Measurements from ENCODE around the gene SPIC.

DNA sequence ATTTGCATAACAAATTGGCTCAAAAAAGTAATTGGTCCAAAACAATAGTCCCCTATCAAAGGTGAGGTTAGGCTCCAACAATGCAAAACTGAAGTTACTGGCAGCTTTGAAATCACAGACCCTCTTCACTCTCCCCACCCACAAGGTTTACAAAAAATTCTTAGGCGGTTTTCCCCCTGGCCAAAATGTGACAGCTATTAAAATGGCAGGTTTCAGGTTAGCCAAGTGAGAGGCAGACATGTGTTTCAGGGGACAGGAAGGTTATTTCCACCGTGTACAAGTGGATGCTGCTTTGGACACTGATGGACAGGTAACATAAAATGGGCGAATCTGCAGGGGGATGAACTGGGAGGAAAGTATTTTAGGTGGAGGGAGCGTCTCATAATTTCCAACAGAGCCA lies 888 bp upstream of the SPIC start:
- TF ChIP-seq, protein P1, sequence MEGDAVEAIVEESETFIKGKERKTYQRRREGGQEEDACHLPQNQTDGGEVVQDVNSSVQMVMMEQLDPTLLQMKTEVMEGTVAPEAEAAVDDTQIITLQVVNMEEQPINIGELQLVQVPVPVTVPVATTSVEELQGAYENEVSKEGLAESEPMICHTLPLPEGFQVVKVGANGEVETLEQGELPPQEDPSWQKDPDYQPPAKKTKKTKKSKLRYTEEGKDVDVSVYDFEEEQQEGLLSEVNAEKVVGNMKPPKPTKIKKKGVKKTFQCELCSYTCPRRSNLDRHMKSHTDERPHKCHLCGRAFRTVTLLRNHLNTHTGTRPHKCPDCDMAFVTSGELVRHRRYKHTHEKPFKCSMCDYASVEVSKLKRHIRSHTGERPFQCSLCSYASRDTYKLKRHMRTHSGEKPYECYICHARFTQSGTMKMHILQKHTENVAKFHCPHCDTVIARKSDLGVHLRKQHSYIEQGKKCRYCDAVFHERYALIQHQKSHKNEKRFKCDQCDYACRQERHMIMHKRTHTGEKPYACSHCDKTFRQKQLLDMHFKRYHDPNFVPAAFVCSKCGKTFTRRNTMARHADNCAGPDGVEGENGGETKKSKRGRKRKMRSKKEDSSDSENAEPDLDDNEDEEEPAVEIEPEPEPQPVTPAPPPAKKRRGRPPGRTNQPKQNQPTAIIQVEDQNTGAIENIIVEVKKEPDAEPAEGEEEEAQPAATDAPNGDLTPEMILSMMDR (IDR thresholded peaks at IDR 0.05): no peak
- no peak for TF ChIP-seq POLR2A (IDR thresholded peaks at IDR 0.05)

Measured in adrenal gland (tissue), 5 donors.